ENCODE results near the gene NEDD9.

Gene NEDD9

DNA sequence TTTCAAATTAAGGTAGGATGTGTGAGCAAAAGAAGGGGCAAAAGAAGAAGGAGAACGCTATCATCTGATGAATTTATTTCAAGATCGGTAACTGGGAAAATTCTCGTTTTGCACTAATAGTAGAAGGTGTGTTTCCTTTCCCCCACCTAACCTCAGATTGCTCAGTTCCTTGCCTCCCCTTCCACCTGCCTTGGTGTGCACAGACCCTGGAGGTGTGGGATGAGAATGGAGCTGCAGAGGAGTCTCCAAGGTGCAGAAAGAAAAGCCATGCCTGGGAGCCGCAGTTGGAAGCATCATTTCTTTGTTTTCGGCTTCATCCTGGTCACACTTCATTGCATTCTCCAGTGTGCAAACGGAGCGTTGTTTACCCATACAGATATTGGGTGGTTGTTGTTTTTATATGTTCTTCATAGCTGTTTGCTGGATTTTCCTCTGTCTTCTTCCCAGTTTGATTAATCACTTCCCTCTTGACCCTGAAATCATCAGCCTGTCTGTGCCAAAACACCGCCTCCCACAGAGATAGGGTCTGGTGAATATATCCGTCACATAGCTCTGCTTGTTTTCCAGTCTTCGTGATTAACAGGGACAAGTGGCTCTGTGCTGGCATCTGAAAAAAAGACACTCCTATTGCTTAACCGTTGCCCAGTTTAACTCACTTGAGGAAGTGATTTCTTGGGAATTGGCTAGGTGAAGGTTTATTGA lies 40.2 kb upstream of the NEDD9 start:
- peaks cover 10% of the 10 kb centered on the region for H3K4me1 ChIP-seq (ENCODE audit: control insufficient read depth, low read depth, low read length)
- no peak overlapping the region for H3K9ac ChIP-seq (ENCODE audit: low read length)
- H2BK120ac ChIP-seq (ENCODE audit: low read depth, low read length), result no peak overlapping the region
- DNase-seq, result no peak
- no peak overlapping the region for H3K27ac ChIP-seq (ENCODE audit: low read depth, low read length)
- no peak overlapping the region for H3K4me2 ChIP-seq (ENCODE audit: low read length)
- no peaks in the 10 kb centered on the region for H3K27me3 ChIP-seq (ENCODE audit: insufficient read depth, low read length, poor library complexity)
- H3K4me3 ChIP-seq (ENCODE audit: low read length), result no peak overlapping the region
- no peak overlapping the region for H3K4ac ChIP-seq (ENCODE audit: low read depth, low read length)
- H3K79me2 ChIP-seq (ENCODE audit: control insufficient read depth, insufficient read depth, low read length), result no peaks in the 10 kb centered on the region
- no peak overlapping the region for H2BK5ac ChIP-seq (ENCODE audit: low read length)
- no peaks in the 10 kb centered on the region for H3K79me1 ChIP-seq (ENCODE audit: low read length)
- WGBS (ENCODE audit: extremely low coverage, insufficient coverage, low lambda C conversion rate), result no CpG with 5 or more reads among the region's 11 CpGs
- no peak overlapping the region for H2AK5ac ChIP-seq (ENCODE audit: low read length)
- no peak overlapping the region for H3K18ac ChIP-seq (ENCODE audit: low read length)
- H3K36me3 ChIP-seq (ENCODE audit: control insufficient read depth, insufficient read depth, low read length), result no peaks in the 10 kb centered on the region
- H3K56ac ChIP-seq (ENCODE audit: low read length), result no peak overlapping the region
- H4K5ac ChIP-seq (ENCODE audit: low read length), result no peak overlapping the region
- H3K23ac ChIP-seq (ENCODE audit: low read length), result no peak overlapping the region
- H2BK15ac ChIP-seq (replicated peaks; ENCODE audit: low read depth), result no peak overlapping the region
- no peak overlapping the region for H4K8ac ChIP-seq (ENCODE audit: low read depth, low read length)

DNA sequence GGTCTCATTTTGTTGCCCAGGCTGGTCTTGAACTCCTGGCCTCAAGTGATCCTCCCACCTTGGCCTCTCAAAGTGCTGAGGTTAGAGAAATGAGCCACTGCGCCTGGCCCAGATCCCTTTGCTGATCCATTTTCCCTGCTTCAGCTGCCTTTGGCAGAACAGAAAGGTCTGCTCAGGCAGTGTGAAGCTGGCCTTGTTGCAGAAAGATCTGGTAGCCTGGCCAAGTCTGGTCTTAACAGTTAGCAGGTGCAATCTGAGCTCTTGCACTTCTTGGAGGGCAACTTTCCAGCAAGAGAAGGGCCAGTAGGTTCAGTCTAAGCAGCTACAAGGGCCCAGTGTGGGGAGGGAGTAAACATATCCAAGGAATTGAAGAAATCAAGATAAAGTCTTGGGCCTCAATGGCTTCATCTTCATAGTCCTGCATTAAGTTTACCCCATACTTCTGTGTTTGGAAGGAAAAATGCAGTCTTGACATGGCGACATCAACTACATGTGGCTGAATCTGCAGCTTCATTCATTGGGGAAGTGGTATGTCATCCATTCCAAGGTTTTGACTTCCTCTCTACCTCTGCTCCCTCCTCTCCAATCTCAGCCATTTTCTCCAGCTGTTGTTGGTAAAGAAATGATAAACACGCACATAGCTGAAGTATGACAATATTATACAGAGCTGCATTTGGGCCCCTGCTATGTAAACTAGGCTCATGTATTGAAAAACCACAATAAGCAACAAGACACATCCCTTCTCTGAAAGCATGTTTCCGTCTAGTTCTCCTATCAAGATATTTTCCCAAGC lies 39.0 kb upstream of the NEDD9 start:
- no peak overlapping the region for H3K4ac ChIP-seq (ENCODE audit: low read depth, low read length)
- no peak overlapping the region for H3K4me3 ChIP-seq (ENCODE audit: low read length)
- no peak overlapping the region for H3K56ac ChIP-seq (ENCODE audit: low read length)
- no peak overlapping the region for H2AK5ac ChIP-seq (ENCODE audit: low read length)
- H3K9ac ChIP-seq (ENCODE audit: low read length), result no peak overlapping the region
- H2BK15ac ChIP-seq (replicated peaks; ENCODE audit: low read depth), result no peak overlapping the region
- no CpG with 5 or more reads among the region's 4 CpGs for WGBS (ENCODE audit: extremely low coverage, insufficient coverage, low lambda C conversion rate)
- H3K27ac ChIP-seq (ENCODE audit: low read depth, low read length), result no peak overlapping the region
- H3K4me1 ChIP-seq (ENCODE audit: control insufficient read depth, low read depth, low read length), result peaks cover 3% of the 10 kb centered on the region
- H3K79me1 ChIP-seq (ENCODE audit: low read length), result no peaks in the 10 kb centered on the region
- no peak overlapping the region for H4K8ac ChIP-seq (ENCODE audit: low read depth, low read length)
- H3K18ac ChIP-seq (ENCODE audit: low read length), result no peak overlapping the region
- no peaks in the 10 kb centered on the region for H3K79me2 ChIP-seq (ENCODE audit: control insufficient read depth, insufficient read depth, low read length)
- H3K27me3 ChIP-seq (ENCODE audit: insufficient read depth, low read length, poor library complexity), result no peaks in the 10 kb centered on the region
- DNase-seq, result no peak
- no peak overlapping the region for H4K5ac ChIP-seq (ENCODE audit: low read length)
- H2BK120ac ChIP-seq (ENCODE audit: low read depth, low read length), result no peak overlapping the region
- H3K4me2 ChIP-seq (ENCODE audit: low read length), result no peak overlapping the region
- no peaks in the 10 kb centered on the region for H3K36me3 ChIP-seq (ENCODE audit: control insufficient read depth, insufficient read depth, low read length)
- H2BK5ac ChIP-seq (ENCODE audit: low read length), result no peak overlapping the region
- no peak overlapping the region for H3K23ac ChIP-seq (ENCODE audit: low read length)

DNA sequence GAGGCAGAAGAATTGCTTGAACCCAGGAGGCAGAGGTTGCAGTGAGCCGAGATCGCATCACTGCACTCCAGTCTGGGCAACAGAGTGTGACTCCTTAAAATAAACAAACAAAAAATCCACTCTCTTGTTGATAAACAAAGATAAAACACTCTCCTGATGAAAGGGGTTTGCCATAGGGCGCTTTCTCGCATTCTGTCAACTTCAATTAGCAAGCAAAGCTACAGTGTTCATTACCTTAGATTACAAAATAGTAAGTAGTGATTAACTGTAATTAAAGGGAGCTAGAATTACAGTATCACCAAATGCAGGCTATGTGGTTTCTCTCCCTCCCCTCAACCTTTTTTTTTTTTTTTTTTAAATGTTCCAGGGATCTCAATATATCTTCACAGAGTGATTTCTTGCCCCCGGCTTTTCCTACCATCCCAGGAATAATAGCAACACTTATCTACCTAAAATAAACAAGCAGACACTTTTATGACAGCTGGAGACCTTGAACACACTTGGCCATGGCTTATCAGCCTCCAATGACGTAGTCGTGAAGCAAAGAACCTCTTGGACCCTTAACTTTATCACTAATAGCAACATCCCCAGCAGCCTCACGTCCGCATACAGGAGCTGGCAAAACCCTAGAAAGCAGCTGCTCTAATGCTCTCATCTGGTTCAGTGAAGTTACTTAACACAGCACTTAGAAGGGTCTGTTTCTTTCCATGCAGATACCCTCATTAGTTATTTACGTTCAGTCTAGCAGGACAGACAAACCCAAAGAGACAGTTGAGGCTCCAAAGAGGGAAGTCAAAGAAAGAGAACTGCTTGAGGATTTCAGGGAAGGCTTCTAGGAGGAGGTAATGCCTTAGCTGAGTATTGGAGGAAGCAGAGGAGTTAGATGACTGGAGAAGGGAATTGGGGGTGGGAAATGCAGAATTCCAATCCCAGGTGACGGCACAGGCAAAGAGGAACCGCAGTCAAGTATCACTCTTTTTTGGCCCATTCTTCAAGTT lies 37.9 kb upstream of the NEDD9 start:
- no peaks in the 10 kb centered on the region for H3K27me3 ChIP-seq (ENCODE audit: insufficient read depth, low read length, poor library complexity)
- no peaks in the 10 kb centered on the region for H3K79me2 ChIP-seq (ENCODE audit: control insufficient read depth, insufficient read depth, low read length)
- no peak overlapping the region for H2BK15ac ChIP-seq (replicated peaks; ENCODE audit: low read depth)
- no peak overlapping the region for H3K27ac ChIP-seq (ENCODE audit: low read depth, low read length)
- no peak overlapping the region for H3K4me2 ChIP-seq (ENCODE audit: low read length)
- H3K4me3 ChIP-seq (ENCODE audit: low read length), result no peak overlapping the region
- H3K23ac ChIP-seq (ENCODE audit: low read length), result no peak overlapping the region
- no peaks in the 10 kb centered on the region for H3K79me1 ChIP-seq (ENCODE audit: low read length)
- no peak overlapping the region for H3K4ac ChIP-seq (ENCODE audit: low read depth, low read length)
- H4K8ac ChIP-seq (ENCODE audit: low read depth, low read length), result no peak overlapping the region
- H3K9ac ChIP-seq (ENCODE audit: low read length), result no peak overlapping the region
- peak; percentile 84 for DNase-seq
- H4K5ac ChIP-seq (ENCODE audit: low read length), result no peak overlapping the region
- no peak overlapping the region for H2BK120ac ChIP-seq (ENCODE audit: low read depth, low read length)
- H3K18ac ChIP-seq (ENCODE audit: low read length), result no peak overlapping the region
- no peaks in the 10 kb centered on the region for H3K36me3 ChIP-seq (ENCODE audit: control insufficient read depth, insufficient read depth, low read length)
- peaks cover 3% of the 10 kb centered on the region for H3K4me1 ChIP-seq (ENCODE audit: control insufficient read depth, low read depth, low read length)
- H2AK5ac ChIP-seq (ENCODE audit: low read length), result no peak overlapping the region
- no CpG with 5 or more reads among the region's 12 CpGs for WGBS (ENCODE audit: extremely low coverage, insufficient coverage, low lambda C conversion rate)
- no peak overlapping the region for H2BK5ac ChIP-seq (ENCODE audit: low read length)
- no peak overlapping the region for H3K56ac ChIP-seq (ENCODE audit: low read length)

GRCh38 chr6:11268978-11269377 lies 36.5 kb upstream of the NEDD9 start:
- Histone ChIP-seq H2BK15ac (replicated peaks; ENCODE audit: low read depth) (peak overlapping the region; percentile 59), H3K4me2 (ENCODE audit: low read length) (no peak overlapping the region), H3K56ac (ENCODE audit: low read length) (no peak overlapping the region), H2BK120ac (ENCODE audit: low read depth, low read length) (no peak overlapping the region), H3K4me3 (ENCODE audit: low read length) (no peak overlapping the region), H2AK5ac (ENCODE audit: low read length) (no peak overlapping the region), H3K36me3 (ENCODE audit: control insufficient read depth, insufficient read depth, low read length) (no peaks in the 10 kb centered on the region), H3K18ac (ENCODE audit: low read length) (no peak overlapping the region), H3K79me2 (ENCODE audit: control insufficient read depth, insufficient read depth, low read length) (no peaks in the 10 kb centered on the region), H3K23ac (ENCODE audit: low read length) (no peak overlapping the region), H3K27me3 (ENCODE audit: insufficient read depth, low read length, poor library complexity) (no peaks in the 10 kb centered on the region), H3K4me1 (ENCODE audit: control insufficient read depth, low read depth, low read length) (peaks cover 3% of the 10 kb centered on the region), H3K79me1 (ENCODE audit: low read length) (no peaks in the 10 kb centered on the region), H2BK5ac (ENCODE audit: low read length) (no peak overlapping the region), H3K9ac (ENCODE audit: low read length) (no peak overlapping the region), H4K8ac (ENCODE audit: low read depth, low read length) (no peak overlapping the region), H4K5ac (ENCODE audit: low read length) (no peak overlapping the region), H3K27ac (ENCODE audit: low read depth, low read length) (no peak overlapping the region), H3K4ac (ENCODE audit: low read depth, low read length) (no peak overlapping the region)
- no peak for DNase-seq
- WGBS (ENCODE audit: extremely low coverage, insufficient coverage, low lambda C conversion rate), result no CpG with 5 or more reads among the region's 4 CpGs

- DNase-seq, result no peak
- Histone ChIP-seq H3K79me1 (ENCODE audit: low read length) (no peaks in the 10 kb centered on the region), H3K9ac (ENCODE audit: low read length) (no peak overlapping the region), H4K5ac (ENCODE audit: low read length) (no peak overlapping the region), H2BK5ac (ENCODE audit: low read length) (no peak overlapping the region), H2BK120ac (ENCODE audit: low read depth, low read length) (no peak overlapping the region), H3K4ac (ENCODE audit: low read depth, low read length) (no peak overlapping the region), H2BK15ac (replicated peaks; ENCODE audit: low read depth) (no peak overlapping the region), H3K36me3 (ENCODE audit: control insufficient read depth, insufficient read depth, low read length) (no peaks in the 10 kb centered on the region), H3K27me3 (ENCODE audit: insufficient read depth, low read length, poor library complexity) (no peaks in the 10 kb centered on the region), H3K4me3 (ENCODE audit: low read length) (no peak overlapping the region), H4K8ac (ENCODE audit: low read depth, low read length) (no peak overlapping the region), H3K23ac (ENCODE audit: low read length) (no peak overlapping the region), H3K4me2 (ENCODE audit: low read length) (no peak overlapping the region), H3K79me2 (ENCODE audit: control insufficient read depth, insufficient read depth, low read length) (no peaks in the 10 kb centered on the region), H3K4me1 (ENCODE audit: control insufficient read depth, low read depth, low read length) (peaks cover 3% of the 10 kb centered on the region), H2AK5ac (ENCODE audit: low read length) (no peak overlapping the region), H3K56ac (ENCODE audit: low read length) (no peak overlapping the region), H3K27ac (ENCODE audit: low read depth, low read length) (no peak overlapping the region), H3K18ac (ENCODE audit: low read length) (no peak overlapping the region)
- WGBS (ENCODE audit: extremely low coverage, insufficient coverage, low lambda C conversion rate), result no CpG with 5 or more reads among the region's 3 CpGs
These were observed 34.5 kb upstream of the NEDD9 start for GRCh38 chr6:11266926-11267325.

All from mesendoderm (in vitro differentiated cells).